Neuronal stem cell (in vitro differentiated cells): ENCODE measurements around the gene OSTN.
A peak's percentile ranks its signal among the peaks of the same experiment; 100 is the strongest.

ENCODE experiments used
- DNase-seq: peaks from one replicate; pipeline ENCODE4 v3.0.0-alpha.2; 2013; ENCODE audit warnings: low spot score
- H2AFZ ChIP-seq: one replicate; pipeline ENCODE4 v1.6.1; 2013; ENCODE audit warnings: mild to moderate bottlenecking, low read length, inconsistent platforms
- H2AK5ac ChIP-seq: 2 replicates; pipeline ENCODE4 v1.6.1; 2013; ENCODE audit warnings: low read depth, mild to moderate bottlenecking, inconsistent platforms, low read length, moderate library complexity, mixed read lengths
- H2BK120ac ChIP-seq: 2 replicates; pipeline ENCODE4 v1.6.1; 2013; ENCODE audit warnings: low read depth, mild to moderate bottlenecking, inconsistent platforms, low read length, moderate library complexity, mixed read lengths
- H2BK12ac ChIP-seq: one replicate; pipeline ENCODE4 v1.6.1; 2013; ENCODE audit warnings: low read length, inconsistent platforms
- H2BK15ac ChIP-seq: 2 replicates; pipeline ENCODE4 v1.6.1; 2013; ENCODE audit warnings: mild to moderate bottlenecking, low read length, inconsistent platforms, mixed read lengths
- H2BK5ac ChIP-seq: one replicate; pipeline ENCODE4 v1.6.1; 2013; ENCODE audit warnings: inconsistent platforms, mild to moderate bottlenecking, low read length, moderate library complexity
- H3K14ac ChIP-seq: one replicate; pipeline ENCODE4 v1.6.1; 2013; ENCODE audit warnings: low read length, inconsistent platforms
- H3K18ac ChIP-seq: 2 replicates; pipeline ENCODE4 v1.6.1; 2013; ENCODE audit warnings: low read length, inconsistent platforms
- H3K23ac ChIP-seq: 2 replicates; pipeline ENCODE4 v1.6.1; 2013; ENCODE audit warnings: low read depth, mild to moderate bottlenecking, mixed read lengths, low read length, inconsistent platforms; ENCODE audit not compliant: poor library complexity
- H3K27ac ChIP-seq: replicated peaks from 3 replicates; pipeline ENCODE4 v1.5.1; 2013; ENCODE audit warnings: low read length, inconsistent platforms
- H3K27me3 ChIP-seq, 3 experiments: 2 replicates each; pipeline ENCODE4 v1.6.1; 2013; ENCODE audit warnings: low read length in 3 of 3, mild to moderate bottlenecking in 2 of 3, inconsistent platforms in 1 of 3, low read depth in 1 of 3, mixed read lengths in 1 of 3, moderate library complexity in 1 of 3; ENCODE audit not compliant: control insufficient read depth in 3 of 3, insufficient read depth in 3 of 3
- H3K36me3 ChIP-seq, 2 donors: replicated peaks in 1 of 2; 2 replicates each; pipeline ENCODE4 v1.6.1; 2013; ENCODE audit warnings: low read length in 2 of 2; ENCODE audit not compliant: control insufficient read depth in 2 of 2, insufficient read depth in 2 of 2
- H3K4ac ChIP-seq: 2 replicates; pipeline ENCODE4 v1.6.1; 2013; ENCODE audit warnings: inconsistent platforms, mild to moderate bottlenecking, low read length, moderate library complexity
- H3K4me1 ChIP-seq, 2 donors: 1 replicate in 1 of 2; 2 replicates in 1 of 2; pipeline ENCODE4 v1.6.1; 2013; ENCODE audit warnings: low read length in 2 of 2, low read depth in 1 of 2; ENCODE audit not compliant: control insufficient read depth in 2 of 2, insufficient read depth in 1 of 2
- H3K4me2 ChIP-seq: one replicate; pipeline ENCODE4 v1.6.1; 2013; ENCODE audit warnings: mild to moderate bottlenecking, low read length, inconsistent platforms; ENCODE audit not compliant: insufficient read depth, poor library complexity, severe bottlenecking
- H3K4me3 ChIP-seq, 2 donors: 2 replicates each; pipeline ENCODE4 v1.5.1; 2013; ENCODE audit warnings: low read length in 2 of 2, mild to moderate bottlenecking in 2 of 2, inconsistent platforms in 1 of 2, moderate library complexity in 1 of 2
- H3K79me1 ChIP-seq: one replicate; pipeline ENCODE4 v1.6.1; 2013; ENCODE audit warnings: low read depth, mild to moderate bottlenecking, inconsistent platforms, low read length, moderate library complexity
- H3K9ac ChIP-seq: one replicate; pipeline ENCODE4 v1.6.1; 2013; ENCODE audit warnings: mild to moderate bottlenecking, low read depth, low read length, inconsistent platforms; ENCODE audit not compliant: poor library complexity
- H3K9me3 ChIP-seq, 2 donors: replicated peaks in 1 of 2; 2 replicates each; pipeline versions ENCODE3 to v1.6.1; 2013; ENCODE audit warnings: low read length in 2 of 2, mild to moderate bottlenecking in 2 of 2, inconsistent platforms in 1 of 2, low read depth in 1 of 2, mixed read lengths in 1 of 2, moderate library complexity in 1 of 2; ENCODE audit not compliant: control insufficient read depth in 2 of 2, insufficient read depth in 1 of 2
- H4K8ac ChIP-seq: one replicate; pipeline ENCODE4 v1.6.1; 2013; ENCODE audit warnings: low read depth, mild to moderate bottlenecking, inconsistent platforms, low read length, moderate library complexity
- H4K91ac ChIP-seq: one replicate; pipeline ENCODE4 v1.6.1; 2013; ENCODE audit warnings: low read length, low read depth, mild to moderate bottlenecking, inconsistent platforms; ENCODE audit not compliant: poor library complexity
- WGBS, 2 donors: extraction: QIAGEN DNeasy Blood & Tissue Kit; methylation state at CpG; one replicate each; pipeline ENCODE4 v1.1.7; 2013; ENCODE audit warnings: missing lambda C conversion rate in 2 of 2, mixed read lengths in 1 of 2; ENCODE audit not compliant: insufficient read length in 2 of 2, insufficient replicate concordance in 1 of 2; ENCODE audit errors: extremely low coverage in 2 of 2; 5-methylcytosine and 5-hydroxymethylcytosine counted together

Gene OSTN

GRCh38 chr3:191220908-191221307 is 21.9 kb downstream of the OSTN start:
- Histone ChIP-seq H3K9me3 (peaks cover 0 to 2% of the 10 kb centered on the region in 2 donors), H3K23ac (no peak overlapping the region), H3K4me1 (no peaks in the 10 kb centered on the region), H3K18ac (no peak overlapping the region), H2BK15ac (no peak overlapping the region), H3K4me2 (no peak overlapping the region), H3K79me1 (no peaks in the 10 kb centered on the region), H3K36me3 (no peaks in the 10 kb centered on the region), H2AK5ac (no peak overlapping the region), H2BK12ac (no peak overlapping the region), H3K9ac (no peak overlapping the region), H3K14ac (no peak overlapping the region), H4K8ac (no peak overlapping the region), H3K4ac (no peak overlapping the region), H2BK120ac (no peak overlapping the region), H4K91ac (no peak overlapping the region), H3K4me3 (no peak overlapping the region), H3K27me3 (no peaks in the 10 kb centered on the region), H2AFZ (no peak overlapping the region), H2BK5ac (no peak overlapping the region), H3K27ac (no peak overlapping the region)
- no peak for DNase-seq
- no CpG with 5 or more reads among the region's 5 CpGs for WGBS, 2 donors

- no peak overlapping the region for H4K91ac ChIP-seq
- H3K27ac ChIP-seq, result no peak overlapping the region
- H3K27me3 ChIP-seq, result no peaks in the 10 kb centered on the region
- no peak overlapping the region for H3K9ac ChIP-seq
- no peak overlapping the region for H4K8ac ChIP-seq
- no peaks in the 10 kb centered on the region for H3K36me3 ChIP-seq
- DNase-seq, result no peak
- H3K23ac ChIP-seq, result no peak overlapping the region
- no peak overlapping the region for H3K4ac ChIP-seq
- H2BK120ac ChIP-seq, result no peak overlapping the region
- H2BK15ac ChIP-seq, result no peak overlapping the region
- H3K4me2 ChIP-seq, result no peak overlapping the region
- no peaks in the 10 kb centered on the region for H3K79me1 ChIP-seq
- no peaks in the 10 kb centered on the region for H3K9me3 ChIP-seq
- no peak overlapping the region for H3K14ac ChIP-seq
- no peak overlapping the region for H2BK5ac ChIP-seq
- no peak overlapping the region for H2AK5ac ChIP-seq
- H3K18ac ChIP-seq, result peak overlapping the region; percentile 38
- no peak overlapping the region for H3K4me3 ChIP-seq
- H2BK12ac ChIP-seq, result no peak overlapping the region
- WGBS, 2 donors, result no CpG with 5 or more reads among the region's 1 CpG
- no peaks in the 10 kb centered on the region for H3K4me1 ChIP-seq
- H2AFZ ChIP-seq, result no peak overlapping the region
Measured at GRCh38 chr3:191221638-191222037, 22.6 kb downstream of the OSTN start.

- H3K4me1 ChIP-seq, result no peaks in the 10 kb centered on the region
- H4K91ac ChIP-seq, result no peak overlapping the region
- DNase-seq, result no peak
- H3K79me1 ChIP-seq, result no peaks in the 10 kb centered on the region
- no peak overlapping the region for H3K27ac ChIP-seq
- H2BK120ac ChIP-seq, result no peak overlapping the region
- no peak overlapping the region for H4K8ac ChIP-seq
- H3K36me3 ChIP-seq, result no peaks in the 10 kb centered on the region
- no peaks in the 10 kb centered on the region for H3K9me3 ChIP-seq
- no peak overlapping the region for H2AK5ac ChIP-seq
- no peak overlapping the region for H3K4me2 ChIP-seq
- H3K23ac ChIP-seq, result no peak overlapping the region
- H3K18ac ChIP-seq, result no peak overlapping the region
- no peak overlapping the region for H2BK12ac ChIP-seq
- H3K4me3 ChIP-seq, result no peak overlapping the region
- H3K9ac ChIP-seq, result no peak overlapping the region
- WGBS, 2 donors, result no CpG with 5 or more reads among the region's 5 CpGs
- no peak overlapping the region for H2BK5ac ChIP-seq
- no peak overlapping the region for H2AFZ ChIP-seq
- no peak overlapping the region for H3K14ac ChIP-seq
- no peaks in the 10 kb centered on the region for H3K27me3 ChIP-seq
- H2BK15ac ChIP-seq, result no peak overlapping the region
- no peak overlapping the region for H3K4ac ChIP-seq
Measured at GRCh38 chr3:191227541-191227940, 28.5 kb downstream of the OSTN start.

GRCh38 chr3:191234216-191234615 is 35.2 kb downstream of the OSTN start:
- Histone ChIP-seq H2BK15ac (no peak overlapping the region), H3K18ac (no peak overlapping the region), H3K9ac (no peak overlapping the region), H4K91ac (no peak overlapping the region), H3K9me3 (no peaks in the 10 kb centered on the region), H3K23ac (no peak overlapping the region), H3K36me3 (no peaks in the 10 kb centered on the region), H3K4me1 (peaks cover 5 to 16% of the 10 kb centered on the region in 2 donors), H2AK5ac (no peak overlapping the region), H2BK5ac (no peak overlapping the region), H3K4me3 (no peak overlapping the region), H3K27ac (no peak overlapping the region), H2BK12ac (no peak overlapping the region), H3K4ac (no peak overlapping the region), H3K27me3 (no peaks in the 10 kb centered on the region), H3K4me2 (no peak overlapping the region), H4K8ac (no peak overlapping the region), H3K14ac (no peak overlapping the region), H3K79me1 (no peaks in the 10 kb centered on the region), H2AFZ (no peak overlapping the region), H2BK120ac (no peak overlapping the region)
- DNase-seq, result no peak
- WGBS, 2 donors, result no CpG with 5 or more reads among the region's 9 CpGs
